ENCODE results near the gene IL15.

The IL15 gene

GRCh38 chr4:141768954-141769353, 132.6 kb downstream of the IL15 start:
- peak in 7 of 58 donors; percentile 0 to 27 (median 2) for DNase-seq

GRCh38 chr4:141771889-141772830, 135.8 kb downstream of the IL15 start:
- DNase-seq, result no peak

- DNase-seq, result no peak
These were observed 136.5 kb downstream of the IL15 start for GRCh38 chr4:141772838-141773237.

- DNase-seq, result no peak
These were observed 145.8 kb downstream of the IL15 start for GRCh38 chr4:141782205-141782604.

Measured in anterior cingulate cortex (tissue), 58 donors.